PFSK-1 (cell line): ENCODE measurements around the gene TBC1D22A.

Source experiments
- FOXP2 ChIP-seq: optimal IDR thresholded peaks from 2 replicates; pipeline ENCODE3; 2011; ENCODE audit warnings: borderline replicate concordance, control low read depth, inconsistent platforms; ENCODE audit not compliant: insufficient read depth; ENCODE audit errors: extremely low read length, extremely low read depth
- POLR2AphosphoS5 ChIP-seq: IDR thresholded peaks from 2 replicates; pipeline ENCODE4 v1.6.1; 2012; ENCODE audit warnings: low read depth, mild to moderate bottlenecking, control low read depth, low read length, moderate library complexity
- REST ChIP-seq, 2 experiments: IDR thresholded peaks; 2 replicates each; pipeline versions ENCODE4 v1.6.1 to v1.8.0; 2011 to 2012; ENCODE audit warnings: low read depth in 2 of 2, low read length in 2 of 2, control low read depth in 1 of 2, inconsistent platforms in 1 of 2, mild to moderate bottlenecking in 1 of 2, moderate library complexity in 1 of 2; ENCODE audit not compliant: insufficient read depth in 1 of 2
- SIN3A ChIP-seq: IDR thresholded peaks from 2 replicates; pipeline ENCODE4 v1.6.1; 2012; ENCODE audit warnings: mild to moderate bottlenecking, low read length, moderate library complexity, borderline replicate concordance; ENCODE audit not compliant: insufficient read depth
- TAF1 ChIP-seq: IDR thresholded peaks from 2 replicates; pipeline ENCODE4 v1.6.1; 2012; ENCODE audit warnings: low read length, control low read depth, borderline replicate concordance; ENCODE audit not compliant: insufficient read depth

Gene TBC1D22A

GRCh38 chr22:47034076-47034808, 271.8 kb downstream of the TBC1D22A start:
- TF ChIP-seq POLR2AphosphoS5 (no peak), SIN3A (no peak), TAF1 (no peak), FOXP2 (no peak), REST (IDR thresholded peaks at IDR 0.05; ENCODE audit: insufficient read depth in 1 of 2, low read depth in 2 of 2, low read length in 2 of 2) (no peak)

GRCh38 chr22:47034905-47035419, 272.5 kb downstream of the TBC1D22A start:
- no peak for TF ChIP-seq POLR2AphosphoS5

- no peak for TF ChIP-seq TAF1
- TF ChIP-seq REST (IDR thresholded peaks at IDR 0.05; ENCODE audit: insufficient read depth in 1 of 2, low read depth in 2 of 2, low read length in 2 of 2), result no peak
These were observed 273.0 kb downstream of the TBC1D22A start for GRCh38 chr22:47035425-47035881.

DNA sequence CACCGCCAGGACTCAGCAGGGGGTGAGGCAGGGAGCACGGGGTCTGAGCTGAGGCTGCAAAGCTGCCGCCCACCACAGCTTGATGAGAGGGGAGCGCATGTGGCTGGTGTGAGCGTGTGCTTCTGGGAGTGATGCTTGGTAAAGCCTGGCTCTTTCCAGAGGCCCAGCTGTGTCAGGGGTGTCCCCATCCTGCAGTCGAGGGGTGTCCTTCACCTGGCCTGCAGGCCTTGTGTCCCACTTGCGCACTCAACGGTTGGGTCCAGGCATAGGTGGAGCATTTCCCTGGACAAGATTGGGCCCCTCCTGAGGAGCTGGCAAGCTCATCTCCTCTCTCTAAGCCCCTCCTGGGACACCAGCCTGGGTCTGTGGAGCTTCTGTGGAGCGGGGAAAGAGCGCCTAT, 273.9 kb downstream of the TBC1D22A start:
- TF ChIP-seq FOXP2 (no peak), POLR2AphosphoS5 (no peak), REST (IDR thresholded peaks at IDR 0.05; ENCODE audit: insufficient read depth in 1 of 2, low read depth in 2 of 2, low read length in 2 of 2) (no peak), TAF1 (no peak), SIN3A (no peak)

DNA sequence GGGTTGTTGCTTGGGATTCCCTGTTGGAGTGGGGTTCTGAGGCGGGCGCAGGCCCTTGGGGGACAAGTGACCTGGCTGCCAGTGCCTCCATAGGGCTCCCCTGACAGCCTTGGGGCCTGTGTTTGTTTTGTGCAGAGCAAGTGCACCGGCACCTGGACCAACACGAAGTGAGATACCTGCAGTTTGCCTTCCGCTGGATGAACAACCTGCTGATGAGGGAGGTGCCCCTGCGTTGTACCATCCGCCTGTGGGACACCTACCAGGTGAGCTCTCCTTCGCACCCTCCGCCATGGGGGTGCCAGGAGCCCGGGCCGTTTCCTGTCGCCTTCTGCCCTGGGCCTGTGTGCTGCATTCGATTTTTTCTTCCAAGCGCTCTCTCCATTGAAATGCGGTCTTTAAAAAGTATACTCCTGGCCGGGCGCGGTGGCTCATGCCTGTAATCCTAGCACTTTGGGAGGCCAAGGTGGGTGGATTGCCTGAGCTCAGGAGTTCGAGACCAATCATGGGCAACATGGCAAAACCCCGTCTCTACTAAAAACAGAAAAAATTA, 274.6 kb downstream of the TBC1D22A start:
- no peak for TF ChIP-seq SIN3A
- TF ChIP-seq FOXP2, result no peak
- TF ChIP-seq TAF1, result no peak
- no peak for TF ChIP-seq POLR2AphosphoS5
- TF ChIP-seq REST (IDR thresholded peaks at IDR 0.05; ENCODE audit: insufficient read depth in 1 of 2, low read depth in 2 of 2, low read length in 2 of 2), result no peak
